HepG2 (cell line): ENCODE measurements around the gene CREB3. TPM values are rescaled to one million over a fixed set of nuclear protein-coding genes. Genes with fewer than 3 reads are reported as not detected.

Source experiments
- ATAC-seq: fragments of 200-7000 bp; cut with Tn5 transposase; 3 replicates; pipeline ENCODE4 v1.9.1; 2020; ENCODE audit warnings: mild to moderate bottlenecking, moderate library complexity
- BruUV-seq: library from RNA; stranded (reverse); fragments of 400-500 nt; replicated peaks from 2 replicates; lab custom pipeline; 2021; lab: Mats Ljungman, UMichigan
- CTCF ChIA-PET: fragments of 300-600 bp; formaldehyde crosslinking; extraction: SDS; loops from one replicate; lab custom pipeline; 2021; ENCODE audit warnings: low total read pairs, inconsistent platforms, low intra/inter-chr PET ratio; lab: Yijun Ruan, JAX
- POLR2A ChIA-PET: fragments of 350-600 bp; sonication (Branson Sonifier 250); formaldehyde crosslinking; loops from one replicate; lab custom pipeline; 2020; ENCODE audit warnings: antibody characterized with exemption, inconsistent platforms; lab: Yijun Ruan, JAX
- DNase-seq: peaks from one replicate; pipeline ENCODE4 v3.0.0-alpha.2; 2015; ENCODE audit warnings: low spot score
- FAIRE-seq: peaks from 3 replicates; lab custom pipeline; 2011; peaks lifted over from hg19 to GRCh38; lab: Jason Lieb, UNC
- H2AFZ ChIP-seq: one replicate; pipeline ENCODE4 v1.6.1; 2011; ENCODE audit warnings: low read length, inconsistent platforms
- H3K27ac ChIP-seq: fragments of 300-600 bp; 3 replicates; pipeline ENCODE4 v1.8.0; 2011; ENCODE audit warnings: mixed run types, mild to moderate bottlenecking, mixed read lengths, low read length, inconsistent platforms; ENCODE audit not compliant: insufficient read depth; ENCODE audit errors: extremely low read length
- H3K27me3 ChIP-seq, 2 experiments: fragments of 200-600 bp in 1 of 2; 2 replicates in 1 of 2; 3 replicates in 1 of 2; pipeline versions ENCODE4 v1.6.0 to v1.8.0; 2011; ENCODE audit warnings: low read length in 2 of 2, mild to moderate bottlenecking in 2 of 2, moderate library complexity in 2 of 2, inconsistent platforms in 1 of 2; ENCODE audit not compliant: insufficient read depth in 2 of 2, control insufficient read depth in 1 of 2
- H3K36me3 ChIP-seq, 2 experiments: fragments of 200-600 bp in 1 of 2; replicated peaks in 1 of 2; 2 replicates in 1 of 2; 3 replicates in 1 of 2; pipeline versions ENCODE4 v1.5.1 to v1.8.0; 2011; ENCODE audit warnings: low read length in 2 of 2, inconsistent platforms in 1 of 2; ENCODE audit not compliant: insufficient read depth in 2 of 2, control insufficient read depth in 1 of 2
- H3K4me1 ChIP-seq: 2 replicates; pipeline ENCODE4 v1.5.1; 2012; ENCODE audit warnings: low read length, inconsistent platforms; ENCODE audit not compliant: insufficient read depth
- H3K4me2 ChIP-seq: 2 replicates; pipeline ENCODE4 v1.6.0; 2011; ENCODE audit warnings: low read depth, low read length, inconsistent platforms
- H3K4me3 ChIP-seq, 3 experiments: fragments of 200-600 bp in 1 of 3; sonication (generic), shearing (Covaris generic) in 1 of 3; replicated peaks in 1 of 3; 2 replicates each; pipeline ENCODE4 v1.5.1; 2011 to 2016; ENCODE audit warnings: low read length in 3 of 3, inconsistent platforms in 2 of 3, low read depth in 2 of 3, mild to moderate bottlenecking in 2 of 3, control low read depth in 1 of 3, mixed read lengths in 1 of 3; ENCODE audit not compliant: insufficient read depth in 1 of 3
- H3K79me2 ChIP-seq: one replicate; pipeline ENCODE4 v1.6.1; 2011; ENCODE audit warnings: low read length, inconsistent platforms; ENCODE audit not compliant: insufficient read depth
- H3K9ac ChIP-seq: 2 replicates; pipeline ENCODE4 v1.6.0; 2011; ENCODE audit warnings: mild to moderate bottlenecking, low read depth, low read length, inconsistent platforms; ENCODE audit not compliant: insufficient read depth
- H3K9me3 ChIP-seq: 2 replicates; pipeline ENCODE4 v1.5.1; 2012; ENCODE audit warnings: mild to moderate bottlenecking, low read length
- H4K20me1 ChIP-seq: 2 replicates; pipeline ENCODE4 v1.6.0; 2011; ENCODE audit warnings: inconsistent platforms, mild to moderate bottlenecking, low read length, moderate library complexity; ENCODE audit not compliant: insufficient read depth
- AFF4 ChIP-seq: sonication (generic); formaldehyde crosslinking; IDR thresholded peaks from 2 replicates; pipeline ENCODE4 v1.4.0; 2020; ENCODE audit warnings: missing genetic modification reagents
- KDM5B ChIP-seq: sonication (generic); formaldehyde crosslinking; IDR thresholded peaks from 2 replicates; pipeline ENCODE4 v1.4.0; 2020; ENCODE audit warnings: missing genetic modification reagents, mild to moderate bottlenecking, borderline replicate concordance
- MTF2 ChIP-seq: sonication (generic); formaldehyde crosslinking; IDR thresholded peaks from 2 replicates; pipeline ENCODE4 v1.5.0; 2020; ENCODE audit warnings: missing genetic modification reagents, borderline replicate concordance
- MXD3 ChIP-seq: IDR thresholded peaks from 2 replicates; pipeline ENCODE4 v1.6.1; 2016; ENCODE audit warnings: mild to moderate bottlenecking, missing biosample characterization, missing genetic modification reagents
- NFYC ChIP-seq: IDR thresholded peaks from 2 replicates; pipeline ENCODE4 v1.6.1; 2016; ENCODE audit warnings: missing genetic modification reagents, missing compliant biosample characterization
- PATZ1 ChIP-seq: sonication (generic); formaldehyde crosslinking; IDR thresholded peaks from 2 replicates; pipeline ENCODE4 v1.4.0; 2020; ENCODE audit warnings: missing genetic modification reagents
- SKIL ChIP-seq: sonication (generic); formaldehyde crosslinking; IDR thresholded peaks from 2 replicates; pipeline ENCODE4 v1.8.0; 2022; ENCODE audit warnings: missing genetic modification reagents, mild to moderate bottlenecking, moderate library complexity, borderline replicate concordance
- ZNF441 ChIP-seq: sonication (generic); formaldehyde crosslinking; IDR thresholded peaks from 2 replicates; pipeline ENCODE4 v1.7.0; 2021; ENCODE audit warnings: missing genetic modification reagents, borderline replicate concordance
- ZNF749 ChIP-seq: sonication (generic); formaldehyde crosslinking; IDR thresholded peaks from 2 replicates; pipeline ENCODE4 v1.8.0; 2022; ENCODE audit warnings: mild to moderate bottlenecking, missing genetic modification reagents, moderate library complexity, borderline replicate concordance
- WGBS: methylation state at CpG from one replicate; pipeline ENCODE4 v1.1.6; 2017; ENCODE audit warnings: low lambda C conversion rate; 5-methylcytosine and 5-hydroxymethylcytosine counted together
- in situ Hi-C: cut with HindIII; loops from 2 replicates; pipeline ENCODE4 v1.10.0; 2017; ENCODE audit warnings: low pct_unique_long_range_greater_than_20kb; ENCODE audit not compliant: extremely low pct_ligation_motif_present
- intact Hi-C: fragments of 100-400 bp; cut with micrococcal nuclease; formaldehyde crosslinking; loops from one replicate; pipeline ENCODE4 v1.10.0; 2022; ENCODE audit not compliant: unreplicated experiment
- polyA plus RNA-seq, 8 experiments: library from polyadenylated mRNA; depleted of rRNA in 3 of 8; stranded (reverse) in 7 of 8; unstranded in 1 of 8; fragments of >200 nt; fragmentation: Illumina TruSeq in 4 of 8; extraction: Trizol in 4 of 8; gene quantifications; 2 replicates each; pipeline versions ENCODE4 v1.2.1 to v1.2.3, GENCODE V29; 2011 to 2016; ENCODE audit warnings: low read depth in 4 of 8, missing spikeins in 1 of 8, mixed read lengths in 1 of 8; ENCODE audit not compliant: insufficient read depth in 1 of 8
- total RNA-seq, 5 experiments: library from RNA; depleted of rRNA; stranded (reverse); fragments of >200 nt; fragmentation: Illumina TruSeq; extraction: Trizol; gene quantifications; 2 replicates each; pipeline ENCODE4 v1.2.3, GENCODE V29; 2016; ENCODE audit warnings: low read depth in 1 of 5

CREB3 gene
- total and polyA plus RNA-seq, 2 of the 13 experiments (the other 11 are each of a cell fraction or from before 2014, with no cell fraction given) = 11.1 to 34.2 TPM

- CTCF ChIA-PET = no interaction called here
- Histone ChIP-seq H4K20me1 (peaks cover 5% of the 10 kb centered on the region; the same call in 1 of the 2 replicates), H3K4me1 (peaks cover 23% of the 10 kb centered on the region), H3K9ac (no peak overlapping the region), H3K27ac (no peak overlapping the region), H3K4me2 (no peak overlapping the region), H3K79me2 (peaks cover 20% of the 10 kb centered on the region), H3K36me3 (peaks cover 41 to 77% of the 10 kb centered on the region in 2 experiments), H3K4me3 (no peak overlapping the region), H2AFZ (no peak overlapping the region), H3K27me3 (no peaks in the 10 kb centered on the region), H3K9me3 (no peaks in the 10 kb centered on the region)
- intact Hi-C loops = no loop called here
- TF ChIP-seq SKIL (CRISPR knock-in tag) = no peak
- POLR2A ChIA-PET = no interaction called here
- no TSS peak for BruUV-seq
- in situ Hi-C loops = no loop called here
- no peak for DNase-seq
- WGBS = 89% methylated on average over 2 of the region's 2 CpGs
- ATAC-seq = no peak
- FAIRE-seq = no peak
Observed at GRCh38 chr9:35723426-35723825, 9.0 kb upstream of the CREB3 start.

- Histone ChIP-seq H3K27me3 (no peaks in the 10 kb centered on the region), H3K4me2 (no peak overlapping the region), H3K4me1 (peaks cover 28% of the 10 kb centered on the region), H4K20me1 (peaks cover 10% of the 10 kb centered on the region; the same call in 1 of the 2 replicates), H3K27ac (no peak overlapping the region), H2AFZ (no peak overlapping the region), H3K9me3 (no peaks in the 10 kb centered on the region), H3K9ac (no peak overlapping the region), H3K4me3 (no peak overlapping the region), H3K36me3 (peaks cover 39 to 72% of the 10 kb centered on the region in 2 experiments), H3K79me2 (peaks cover 25% of the 10 kb centered on the region)
- no TSS peak for BruUV-seq
- in situ Hi-C loops (no loop called here), intact Hi-C loops (no loop called here)
- FAIRE-seq (no peak), DNase-seq (no peak), ATAC-seq (no peak)
- ChIA-PET POLR2A (no interaction called here), CTCF (no interaction called here)
- 98% methylated on average over 8 of the region's 8 CpGs for WGBS
- TF ChIP-seq MXD3 (CRISPR knock-in tag) = no peak
- no peak for TF ChIP-seq AFF4 (CRISPR knock-in tag)
- no peak for TF ChIP-seq KDM5B (CRISPR knock-in tag)
- no peak for TF ChIP-seq ZNF441 (CRISPR knock-in tag)
- TF ChIP-seq MTF2 (CRISPR knock-in tag) = no peak
- TF ChIP-seq NFYC (CRISPR knock-in tag) = no peak
- no peak for TF ChIP-seq PATZ1
- no peak for TF ChIP-seq ZNF749 (CRISPR knock-in tag)
Observed at GRCh38 chr9:35723908-35724307, 8.6 kb upstream of the CREB3 start.
